Esophagus squamous epithelium (tissue), 5 donors: Measurements from ENCODE around the gene CDCA5. TPM values are rescaled to one million over a fixed set of nuclear protein-coding genes. Genes with fewer than 3 reads are reported as not detected.

Experiments used
- DNase-seq: peaks from one replicate; lab custom pipeline; 2025; lab: John Stamatoyannopoulos, UW
- H3K27ac ChIP-seq, 4 donors: fragments of 200-600 bp; sonication (generic); one replicate each; pipeline ENCODE4 v1.5.1; 2016 to 2019; ENCODE audit warnings: mild to moderate bottlenecking in 1 of 4
- H3K27me3 ChIP-seq, 4 donors: fragments of 200-600 bp; sonication (generic); 1 replicate in 3 of 4; 2 replicates in 1 of 4; pipeline versions ENCODE4 v1.5.1 to v1.6.0; 2017 to 2021; ENCODE audit warnings: antibody characterized with exemption in 1 of 4
- H3K36me3 ChIP-seq, 3 donors: fragments of 200-600 bp; sonication (generic); one replicate each; pipeline ENCODE4 v1.5.1; 2016 to 2019
- H3K4me1 ChIP-seq, 3 donors: fragments of 200-600 bp; sonication (generic); one replicate each; pipeline ENCODE4 v1.5.1; 2017 to 2019
- H3K4me3 ChIP-seq, 4 donors: fragments of 200-600 bp; sonication (generic); 1 replicate in 3 of 4; 2 replicates in 1 of 4; pipeline ENCODE4 v1.5.1; 2016 to 2019; ENCODE audit warnings: mild to moderate bottlenecking in 2 of 4, moderate library complexity in 1 of 4
- H3K9me3 ChIP-seq, 3 donors: fragments of 200-600 bp; sonication (generic); one replicate each; pipeline ENCODE4 v1.5.1; 2016 to 2019
- POLR2A ChIP-seq, 4 donors: fragments of 450-650 bp; IDR thresholded peaks; one replicate each; pipeline ENCODE4 v1.6.1; 2017; ENCODE audit warnings: antibody characterized with exemption in 4 of 4, mild to moderate bottlenecking in 4 of 4, moderate library complexity in 3 of 4
- WGBS, 2 donors: methylation state at CpG; one replicate each; pipeline ENCODE4 v1.1.5; 2018; 5-methylcytosine and 5-hydroxymethylcytosine counted together
- intact Hi-C: fragments of 100-400 bp; cut with DNase I; formaldehyde crosslinking; loops from one replicate; pipeline ENCODE4 v1.15.0; 2022
- total RNA-seq, 4 donors: library from RNA; depleted of rRNA; stranded (reverse); fragments of >200 nt; gene quantifications; one replicate each; pipeline ENCODE4 v1.1.0, GENCODE V29; 2016
- TF ChIP-seq, protein P1 (sequence below), 6 experiments: fragments of 450-650 bp in 4 of 6; fragments of 200-600 bp in 2 of 6; sonication (generic) in 2 of 6; IDR thresholded peaks; one replicate each; pipeline ENCODE4 v1.5.1; 2016 to 2019; ENCODE audit warnings: antibody characterized with exemption in 6 of 6, mild to moderate bottlenecking in 4 of 6, moderate library complexity in 4 of 6
- donor health status: DM: yes; HTN: yes; CAD: no.

Gene CDCA5
- total RNA-seq, 4 donors from 2014 or later, result 3.1 to 14.3 (median 9.0) TPM

DNA sequence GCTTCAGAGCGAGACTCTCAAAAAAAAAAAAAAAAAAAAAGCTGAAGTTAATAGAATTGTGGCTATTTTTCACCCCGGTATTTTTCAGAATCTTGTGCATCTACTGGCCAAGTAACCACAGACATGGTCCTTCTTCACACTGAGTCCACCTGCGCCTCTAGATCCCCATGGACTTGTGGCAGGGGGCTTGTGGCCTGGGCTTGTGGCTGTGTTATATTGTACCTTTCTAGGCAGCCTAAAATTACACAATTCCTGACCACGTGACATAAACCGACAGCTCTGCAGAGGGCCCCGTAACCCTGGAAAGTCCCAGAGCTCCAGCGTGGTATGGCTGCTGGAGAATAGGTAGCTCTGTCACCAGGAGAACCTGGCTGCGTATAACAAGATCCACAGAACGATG, 14.6 kb downstream of the CDCA5 start:
- Histone ChIP-seq H3K4me1 (no peaks in the 10 kb centered on the region), H3K27ac (no peak overlapping the region), H3K9me3 (no peaks in the 10 kb centered on the region), H3K27me3 (no peaks in the 10 kb centered on the region), H3K36me3 (no peaks in the 10 kb centered on the region), H3K4me3 (no peak overlapping the region)
- WGBS, 2 donors, result 33 to 59% methylated on average over 5 to 9 of the region's 9 CpGs
- no peak for DNase-seq
- intact Hi-C loops, result no loop called here
- TF ChIP-seq, protein P1, sequence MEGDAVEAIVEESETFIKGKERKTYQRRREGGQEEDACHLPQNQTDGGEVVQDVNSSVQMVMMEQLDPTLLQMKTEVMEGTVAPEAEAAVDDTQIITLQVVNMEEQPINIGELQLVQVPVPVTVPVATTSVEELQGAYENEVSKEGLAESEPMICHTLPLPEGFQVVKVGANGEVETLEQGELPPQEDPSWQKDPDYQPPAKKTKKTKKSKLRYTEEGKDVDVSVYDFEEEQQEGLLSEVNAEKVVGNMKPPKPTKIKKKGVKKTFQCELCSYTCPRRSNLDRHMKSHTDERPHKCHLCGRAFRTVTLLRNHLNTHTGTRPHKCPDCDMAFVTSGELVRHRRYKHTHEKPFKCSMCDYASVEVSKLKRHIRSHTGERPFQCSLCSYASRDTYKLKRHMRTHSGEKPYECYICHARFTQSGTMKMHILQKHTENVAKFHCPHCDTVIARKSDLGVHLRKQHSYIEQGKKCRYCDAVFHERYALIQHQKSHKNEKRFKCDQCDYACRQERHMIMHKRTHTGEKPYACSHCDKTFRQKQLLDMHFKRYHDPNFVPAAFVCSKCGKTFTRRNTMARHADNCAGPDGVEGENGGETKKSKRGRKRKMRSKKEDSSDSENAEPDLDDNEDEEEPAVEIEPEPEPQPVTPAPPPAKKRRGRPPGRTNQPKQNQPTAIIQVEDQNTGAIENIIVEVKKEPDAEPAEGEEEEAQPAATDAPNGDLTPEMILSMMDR (IDR thresholded peaks at IDR 0.05), result no peak
- no peak for TF ChIP-seq POLR2A (IDR thresholded peaks at IDR 0.05)

DNA sequence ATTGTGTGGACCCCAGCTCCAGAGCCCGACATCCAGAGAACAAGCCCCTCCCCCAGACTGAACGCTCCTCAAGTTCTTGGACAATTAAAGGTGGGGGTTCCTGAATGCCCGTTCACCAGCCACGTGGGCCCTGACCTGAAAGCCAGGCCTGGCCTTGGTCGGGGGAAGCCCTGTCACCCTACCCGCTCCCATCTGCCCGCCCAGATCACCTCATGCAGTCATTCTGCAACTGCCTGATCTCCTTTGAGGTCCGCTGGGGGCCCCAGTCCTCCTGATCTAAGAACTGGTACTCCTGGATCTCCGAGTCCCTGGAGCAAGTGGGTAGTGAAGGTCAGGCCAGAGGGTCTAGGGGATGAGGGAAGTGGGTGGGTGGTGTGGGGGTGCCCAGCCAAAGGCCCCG, 16.4 kb downstream of the CDCA5 start:
- no peak overlapping the region for H3K27ac ChIP-seq
- TF ChIP-seq, protein P1 (IDR thresholded peaks at IDR 0.05), result no peak
- no peak for TF ChIP-seq POLR2A (IDR thresholded peaks at IDR 0.05)
- no peaks in the 10 kb centered on the region for H3K27me3 ChIP-seq
- no peak overlapping the region for H3K4me3 ChIP-seq
- no peaks in the 10 kb centered on the region for H3K9me3 ChIP-seq
- no peaks in the 10 kb centered on the region for H3K4me1 ChIP-seq
- H3K36me3 ChIP-seq, result no peaks in the 10 kb centered on the region
- no peak for DNase-seq
- intact Hi-C loops, result no loop called here
- WGBS, 2 donors, result 89 to 100% methylated on average over 1 to 3 of the region's 10 CpGs

DNA sequence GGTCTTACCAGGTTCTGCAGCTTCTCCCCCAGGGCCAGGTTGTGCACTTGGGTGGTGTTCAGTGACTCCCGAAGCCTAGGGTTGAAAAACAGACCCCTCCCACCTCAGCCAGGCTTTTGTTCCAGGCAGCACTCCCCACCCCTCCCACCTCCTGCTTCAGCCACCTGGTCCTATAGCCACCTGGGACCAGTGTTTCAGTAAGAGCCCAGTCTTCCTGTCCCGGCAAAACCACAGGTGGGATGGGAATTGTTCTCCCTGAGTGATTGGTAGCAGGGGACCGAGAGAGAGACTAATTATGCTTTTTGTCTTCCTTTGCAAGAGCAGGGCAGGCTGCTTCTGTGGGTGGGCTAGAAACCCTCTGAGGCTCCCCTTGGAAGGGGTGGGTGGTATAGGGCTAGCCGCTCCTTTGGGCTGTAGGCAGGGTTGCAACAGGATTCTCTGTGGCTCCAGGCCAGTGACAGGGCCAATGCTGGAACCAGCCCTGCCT, 17.0 kb downstream of the CDCA5 start:
- no peak overlapping the region for H3K4me3 ChIP-seq
- no peaks in the 10 kb centered on the region for H3K27me3 ChIP-seq
- whole genome bisulfite sequencing, 2 donors, result 63 to 80% methylated on average over 2 of the region's 4 CpGs
- DNase-seq, result no peak
- TF ChIP-seq POLR2A (IDR thresholded peaks at IDR 0.05), result no peak
- TF ChIP-seq, protein P1 (IDR thresholded peaks at IDR 0.05), result no peak
- no peaks in the 10 kb centered on the region for H3K9me3 ChIP-seq
- no peak overlapping the region for H3K27ac ChIP-seq
- no peaks in the 10 kb centered on the region for H3K36me3 ChIP-seq
- intact Hi-C loops, result no loop called here
- no peaks in the 10 kb centered on the region for H3K4me1 ChIP-seq

DNA sequence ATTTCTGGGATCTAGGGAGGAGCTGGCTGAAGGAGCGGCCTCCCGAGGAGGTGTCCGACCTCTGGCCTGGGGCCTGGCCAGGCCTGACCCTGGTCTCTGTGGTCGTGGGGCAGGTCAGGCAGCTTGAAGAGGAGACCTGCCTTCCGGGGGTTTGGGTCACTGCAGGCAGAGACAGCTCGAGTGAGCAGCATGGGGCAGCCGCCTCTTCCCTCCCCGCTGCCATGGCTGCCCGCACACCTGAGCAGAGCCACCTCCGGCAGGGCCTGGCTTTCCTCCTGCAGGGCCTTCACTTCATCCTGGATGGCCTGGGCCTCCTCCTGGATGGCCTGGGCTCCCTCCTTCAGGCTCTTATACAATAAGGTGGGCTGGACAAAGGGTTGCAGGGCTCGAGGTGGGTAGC, 17.5 kb downstream of the CDCA5 start:
- Histone ChIP-seq H3K36me3 (no peaks in the 10 kb centered on the region), H3K9me3 (no peaks in the 10 kb centered on the region), H3K27me3 (no peaks in the 10 kb centered on the region), H3K4me1 (no peaks in the 10 kb centered on the region), H3K4me3 (no peak overlapping the region), H3K27ac (no peak overlapping the region)
- intact Hi-C loops, result no loop called here
- TF ChIP-seq POLR2A (IDR thresholded peaks at IDR 0.05), result no peak
- TF ChIP-seq, protein P1 (IDR thresholded peaks at IDR 0.05), result no peak
- no CpG with 5 or more reads among the region's 11 CpGs for WGBS, 2 donors
- no peak for DNase-seq

DNA sequence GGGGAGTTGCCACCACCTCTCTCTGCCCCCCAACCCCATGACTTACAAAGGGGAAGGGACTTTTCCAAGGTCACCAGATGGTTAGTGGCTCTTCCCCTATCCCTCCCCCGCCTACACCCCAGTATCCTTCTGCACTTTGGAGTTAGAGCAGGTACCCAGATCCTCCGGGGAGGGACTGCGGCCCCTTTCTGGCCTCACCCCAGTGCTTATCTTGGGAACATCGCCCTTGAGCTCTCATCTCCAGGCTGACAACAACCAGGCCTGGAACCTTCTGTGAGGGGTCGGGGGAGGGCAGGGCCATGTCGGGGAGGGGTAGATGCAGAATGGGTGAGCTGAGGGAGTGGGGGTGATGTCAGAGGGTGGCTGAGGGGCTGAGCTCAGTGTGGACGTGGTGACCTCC, 18.0 kb downstream of the CDCA5 start:
- no peak overlapping the region for H3K4me3 ChIP-seq
- no peaks in the 10 kb centered on the region for H3K27me3 ChIP-seq
- no peaks in the 10 kb centered on the region for H3K9me3 ChIP-seq
- WGBS, 2 donors, result 77% methylated on average over 6 of the region's 7 CpGs; no CpG with 5 or more reads in 1 of the 2 donors
- no peak overlapping the region for H3K27ac ChIP-seq
- no peaks in the 10 kb centered on the region for H3K36me3 ChIP-seq
- H3K4me1 ChIP-seq, result no peaks in the 10 kb centered on the region
- intact Hi-C loops, result no loop called here
- TF ChIP-seq POLR2A (IDR thresholded peaks at IDR 0.05), result no peak
- TF ChIP-seq, protein P1 (IDR thresholded peaks at IDR 0.05), result no peak
- DNase-seq, result no peak
